GM12878 (cell line): ENCODE results near the gene PCK1. TPM values are rescaled to one million over a fixed set of nuclear protein-coding genes. Genes with fewer than 3 reads are reported as not detected.

ENCODE experiments used
- ATAC-seq: fragments of 200-7000 bp; cut with Tn5 transposase; 3 replicates; pipeline ENCODE4 v1.9.1; 2020; ENCODE audit warnings: mild to moderate bottlenecking, moderate library complexity
- BruUV-seq: library from RNA; stranded (reverse); fragments of 400-500 nt; replicated peaks from 2 replicates; lab custom pipeline; 2021; lab: Mats Ljungman, UMichigan
- CTCF ChIA-PET: fragments of 300-600 bp; sonication (Branson Sonifier 250); formaldehyde crosslinking; extraction: SDS; loops from one replicate; lab custom pipeline; 2021; ENCODE audit warnings: inconsistent platforms; lab: Yijun Ruan, JAX
- POLR2A ChIA-PET: fragments of 350-600 bp; formaldehyde crosslinking; extraction: SDS; loops from one replicate; lab custom pipeline; 2021; ENCODE audit warnings: inconsistent platforms; lab: Charles Lee
- RAD21 ChIA-PET: fragments of 300-600 bp; sonication (Branson Sonifier 250); formaldehyde crosslinking; loops from one replicate; lab custom pipeline; 2023; ENCODE audit warnings: antibody characterized with exemption; ENCODE audit not compliant: unreplicated experiment; lab: Charles Lee
- SMC1A ChIA-PET: fragments of 300-600 bp; sonication (Branson Sonifier 250); formaldehyde crosslinking; loops from one replicate; lab custom pipeline; 2023; ENCODE audit not compliant: unreplicated experiment, uncharacterized antibody; lab: Charles Lee
- DNase-seq: peaks from one replicate; pipeline ENCODE4 v3.0.0-alpha.2; 2011; ENCODE audit warnings: low read depth, low spot score
- FAIRE-seq: peaks from 3 replicates; lab custom pipeline; 2011; peaks lifted over from hg19 to GRCh38; lab: Jason Lieb, UNC
- H2AFZ ChIP-seq: 2 replicates; pipeline ENCODE4 v1.6.0; 2011; ENCODE audit warnings: low read depth, low read length, control low read depth; ENCODE audit not compliant: control insufficient read depth
- H3K27ac ChIP-seq: 2 replicates; pipeline ENCODE4 v1.5.1; 2011; ENCODE audit warnings: control low read depth; ENCODE audit not compliant: control insufficient read depth, insufficient read depth
- H3K27me3 ChIP-seq, 2 experiments: replicated peaks in 1 of 2; 2 replicates each; pipeline versions ENCODE4 v1.6.0 to v1.6.1; 2011; ENCODE audit warnings: low read length in 1 of 2; ENCODE audit not compliant: control insufficient read depth in 2 of 2, insufficient read depth in 2 of 2
- H3K36me3 ChIP-seq, 2 experiments: 2 replicates each; pipeline ENCODE4 v1.5.1; 2011; ENCODE audit warnings: low read length in 1 of 2; ENCODE audit not compliant: control insufficient read depth in 2 of 2, insufficient read depth in 2 of 2
- H3K4me1 ChIP-seq: 2 replicates; pipeline ENCODE4 v1.6.1; 2011; ENCODE audit warnings: mild to moderate bottlenecking, low read length, moderate library complexity, mixed read lengths; ENCODE audit not compliant: control insufficient read depth, insufficient read depth
- H3K4me2 ChIP-seq: 2 replicates; pipeline ENCODE4 v1.6.0; 2011; ENCODE audit warnings: control low read depth; ENCODE audit not compliant: control insufficient read depth, insufficient read depth
- H3K4me3 ChIP-seq: fragments of 200-600 bp; sonication (generic); 2 replicates; pipeline ENCODE4 v1.5.1; 2016
- H3K79me2 ChIP-seq: 2 replicates; pipeline ENCODE4 v1.6.0; 2011; ENCODE audit warnings: low read length; ENCODE audit not compliant: control insufficient read depth, insufficient read depth
- H3K9ac ChIP-seq: 2 replicates; pipeline ENCODE4 v1.8.0; 2011; ENCODE audit warnings: low read length, control low read depth, mixed read lengths; ENCODE audit not compliant: control insufficient read depth, insufficient read depth
- H3K9me3 ChIP-seq: replicated peaks from 3 replicates; pipeline ENCODE4 v1.5.1; 2011; ENCODE audit warnings: mild to moderate bottlenecking, low read length; ENCODE audit not compliant: control insufficient read depth, insufficient read depth
- H4K20me1 ChIP-seq: 2 replicates; pipeline ENCODE4 v1.6.0; 2011; ENCODE audit not compliant: control insufficient read depth, insufficient read depth
- CBX5 ChIP-seq: sonication (generic); IDR thresholded peaks from 2 replicates; pipeline ENCODE4 v1.6.1; 2016; ENCODE audit warnings: low read depth, moderate library complexity, mild to moderate bottlenecking, inconsistent platforms
- DPF2 ChIP-seq: fragments of 450-650 bp; IDR thresholded peaks from 2 replicates; pipeline ENCODE4 v1.6.1; 2017; ENCODE audit warnings: mild to moderate bottlenecking
- GABPA ChIP-seq: IDR thresholded peaks from 2 replicates; pipeline ENCODE4 v1.6.1; 2014; ENCODE audit warnings: antibody characterized with exemption, low read depth, mild to moderate bottlenecking, inconsistent platforms
- IKZF2 ChIP-seq, 2 experiments: fragments of 450-650 bp; IDR thresholded peaks; 2 replicates each; pipeline ENCODE4 v1.6.1; 2017; ENCODE audit warnings: mild to moderate bottlenecking in 2 of 2, moderate library complexity in 2 of 2
- NR2F1 ChIP-seq: fragments of 450-650 bp; conservative IDR thresholded peaks from 2 replicates; pipeline ENCODE4 v1.6.1; 2017; ENCODE audit warnings: mild to moderate bottlenecking
- SRF ChIP-seq, 2 experiments: IDR thresholded peaks; 2 replicates each; pipeline ENCODE4 v1.6.1; 2011; ENCODE audit warnings: low read depth in 2 of 2, low read length in 2 of 2, mild to moderate bottlenecking in 1 of 2, moderate library complexity in 1 of 2
- SUZ12 ChIP-seq: fragments of 200-600 bp; sonication (generic); IDR thresholded peaks from one replicate; pipeline ENCODE4 v1.6.1; 2018; ENCODE audit warnings: antibody characterized with exemption, mild to moderate bottlenecking; ENCODE audit not compliant: unreplicated experiment
- TARDBP ChIP-seq: IDR thresholded peaks from 2 replicates; pipeline ENCODE4 v1.6.1; 2016; ENCODE audit warnings: borderline replicate concordance
- WGBS: methylation state at CpG from one replicate; pipeline ENCODE4 v1.1.6; 2016; ENCODE audit warnings: low lambda C conversion rate; ENCODE audit not compliant: insufficient replicate concordance, insufficient coverage; ENCODE audit errors: missing lambda C conversion rate; 5-methylcytosine and 5-hydroxymethylcytosine counted together
- in situ Hi-C: fragments of 300-500 bp; cut with MboI; formaldehyde crosslinking; loops from 9 replicates; pipeline ENCODE4 v1.14.3; 2018; ENCODE audit warnings: mixed read lengths
- intact Hi-C: fragments of 100-400 bp; cut with micrococcal nuclease; formaldehyde crosslinking; loops from one replicate; pipeline ENCODE4 v1.14.2; 2022; ENCODE audit not compliant: unreplicated experiment
- polyA plus RNA-seq, 11 experiments: library from polyadenylated mRNA; depleted of rRNA in 4 of 11; unstranded in 6 of 11; stranded (reverse) in 5 of 11; fragments of >200 nt; fragmentation: Nextera tagmentation in 4 of 11; fragmentation: Illumina TruSeq in 1 of 11; extraction: Ambion mirVana in 4 of 11; extraction: Trizol in 1 of 11; gene quantifications; 1 replicate in 1 of 11; 2 replicates in 10 of 11; pipeline versions ENCODE4 v1.2.1 to v1.2.3, GENCODE V29; 2011 to 2016; ENCODE audit warnings: inconsistent platforms in 2 of 11, missing spikeins in 2 of 11, low read depth in 1 of 11
- total RNA-seq, 4 experiments: library from RNA; depleted of rRNA in 3 of 4; stranded (reverse); fragments of >200 nt in 3 of 4; fragmentation: Illumina TruSeq in 1 of 4; extraction: Trizol in 1 of 4; gene quantifications; 2 replicates each; pipeline versions ENCODE4 v1.2.1 to v1.2.3, GENCODE V29; 2013 to 2021
- TF ChIP-seq, protein P1 (sequence below): fragments of 450-650 bp; IDR thresholded peaks from 2 replicates; pipeline ENCODE4 v1.6.1; 2017; ENCODE audit warnings: mild to moderate bottlenecking, moderate library complexity

PCK1 gene
- total and polyA plus RNA-seq, 10 of the 15 experiments (the other 5 are each of a cell fraction or from before 2014, with no cell fraction given), result 0.02 to 0.33 (median 0.09) TPM; not detected in 5

DNA sequence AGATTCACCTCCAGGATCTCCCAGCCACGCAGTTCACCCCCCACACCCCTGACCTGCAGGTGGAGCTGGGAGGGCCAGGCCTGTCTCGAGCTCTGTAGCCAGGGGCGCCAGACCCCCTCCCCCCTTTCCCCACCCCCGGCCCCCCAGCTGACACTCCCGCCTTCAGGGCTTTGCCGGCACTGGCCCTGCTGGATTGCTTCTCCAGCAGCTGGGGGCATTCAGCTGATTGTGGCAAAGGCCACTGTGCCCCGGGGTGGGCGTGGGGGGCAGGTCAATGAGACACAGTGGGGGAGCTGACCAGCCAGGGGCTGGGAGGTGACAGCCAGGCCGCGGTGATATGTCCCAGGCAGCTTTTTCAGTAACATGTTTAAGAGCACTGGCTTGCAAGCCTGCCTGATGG, 37.1 kb downstream of the PCK1 start:
- H3K9me3 ChIP-seq, result no peaks in the 10 kb centered on the region; the same call in 2 of the 3 replicates
- TF ChIP-seq GABPA, result no peak
- TF ChIP-seq SRF (IDR thresholded peaks at IDR 0.05; ENCODE audit: low read depth in 2 of 2, low read length in 2 of 2), result no peak
- no peak for TF ChIP-seq SUZ12
- TF ChIP-seq DPF2, result no peak
- TF ChIP-seq CBX5, result no peak
- H3K27ac ChIP-seq, result no peak overlapping the region
- 62% methylated on average over 5 of the region's 10 CpGs for WGBS
- no peaks in the 10 kb centered on the region for H3K36me3 ChIP-seq
- H3K4me1 ChIP-seq, result peaks cover 4% of the 10 kb centered on the region
- H2AFZ ChIP-seq, result no peak overlapping the region
- no peak overlapping the region for H3K9ac ChIP-seq
- POLR2A ChIA-PET, result no interaction called here
- ATAC-seq (no peak), DNase-seq (no peak), FAIRE-seq (no peak)
- H3K79me2 ChIP-seq, result no peaks in the 10 kb centered on the region
- H3K4me2 ChIP-seq, result no peak overlapping the region
- CTCF ChIA-PET, result interaction anchor here (0.7 to 4.3 kb wide), 7 partner anchors 56 to 583 kb away, joined by 3 to 21 read pairs (median 4); no protein-coding TSS in a partner anchor
- RAD21 ChIA-PET, result interaction anchor here (1.2 to 3.1 kb wide), 2 partner anchors 22 to 582 kb away, joined by 4 to 14 read pairs; partner anchors contain the start of gene ZBP1
- H3K27me3 ChIP-seq, result no peaks in the 10 kb centered on the region; a peak in 1 of 4 replicates
- no TSS peak for BruUV-seq
- intact Hi-C loops, result no loop called here
- no peak overlapping the region for H3K4me3 ChIP-seq
- in situ Hi-C loops, result loop anchor here (10.0 kb wide), 1 partner anchor 587 kb away; no protein-coding TSS in a partner anchor
- no peaks in the 10 kb centered on the region for H4K20me1 ChIP-seq
- SMC1A ChIA-PET, result interaction anchor here (1.0 to 1.8 kb wide), 3 partner anchors 56 to 489 kb away, joined by 3 to 4 read pairs (median 4); no protein-coding TSS in a partner anchor

DNA sequence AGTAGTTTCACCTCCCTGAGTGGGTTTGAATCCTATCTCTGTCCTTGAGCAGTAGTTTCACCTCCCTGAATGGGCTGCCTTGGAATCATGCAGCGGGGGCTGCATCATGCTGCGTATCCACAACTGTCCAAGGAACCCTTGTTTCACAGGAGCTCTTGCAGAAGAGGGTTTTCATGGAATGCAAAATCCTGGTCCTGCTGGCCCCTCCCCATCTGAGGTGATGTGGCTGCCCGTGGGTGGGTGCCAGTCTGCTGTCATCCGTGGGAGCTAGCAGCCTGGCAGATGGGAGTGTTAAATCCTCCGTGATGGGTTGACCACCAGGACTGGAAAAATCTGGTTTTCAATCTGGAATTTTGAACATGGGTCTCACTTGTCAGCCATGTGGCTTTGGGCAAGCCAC, 37.6 kb downstream of the PCK1 start:
- BruUV-seq, result no TSS peak
- no peaks in the 10 kb centered on the region for H3K36me3 ChIP-seq
- DNase-seq, result no peak
- H3K27me3 ChIP-seq, result no peaks in the 10 kb centered on the region; a peak in 1 of 4 replicates
- TF ChIP-seq, protein P1, sequence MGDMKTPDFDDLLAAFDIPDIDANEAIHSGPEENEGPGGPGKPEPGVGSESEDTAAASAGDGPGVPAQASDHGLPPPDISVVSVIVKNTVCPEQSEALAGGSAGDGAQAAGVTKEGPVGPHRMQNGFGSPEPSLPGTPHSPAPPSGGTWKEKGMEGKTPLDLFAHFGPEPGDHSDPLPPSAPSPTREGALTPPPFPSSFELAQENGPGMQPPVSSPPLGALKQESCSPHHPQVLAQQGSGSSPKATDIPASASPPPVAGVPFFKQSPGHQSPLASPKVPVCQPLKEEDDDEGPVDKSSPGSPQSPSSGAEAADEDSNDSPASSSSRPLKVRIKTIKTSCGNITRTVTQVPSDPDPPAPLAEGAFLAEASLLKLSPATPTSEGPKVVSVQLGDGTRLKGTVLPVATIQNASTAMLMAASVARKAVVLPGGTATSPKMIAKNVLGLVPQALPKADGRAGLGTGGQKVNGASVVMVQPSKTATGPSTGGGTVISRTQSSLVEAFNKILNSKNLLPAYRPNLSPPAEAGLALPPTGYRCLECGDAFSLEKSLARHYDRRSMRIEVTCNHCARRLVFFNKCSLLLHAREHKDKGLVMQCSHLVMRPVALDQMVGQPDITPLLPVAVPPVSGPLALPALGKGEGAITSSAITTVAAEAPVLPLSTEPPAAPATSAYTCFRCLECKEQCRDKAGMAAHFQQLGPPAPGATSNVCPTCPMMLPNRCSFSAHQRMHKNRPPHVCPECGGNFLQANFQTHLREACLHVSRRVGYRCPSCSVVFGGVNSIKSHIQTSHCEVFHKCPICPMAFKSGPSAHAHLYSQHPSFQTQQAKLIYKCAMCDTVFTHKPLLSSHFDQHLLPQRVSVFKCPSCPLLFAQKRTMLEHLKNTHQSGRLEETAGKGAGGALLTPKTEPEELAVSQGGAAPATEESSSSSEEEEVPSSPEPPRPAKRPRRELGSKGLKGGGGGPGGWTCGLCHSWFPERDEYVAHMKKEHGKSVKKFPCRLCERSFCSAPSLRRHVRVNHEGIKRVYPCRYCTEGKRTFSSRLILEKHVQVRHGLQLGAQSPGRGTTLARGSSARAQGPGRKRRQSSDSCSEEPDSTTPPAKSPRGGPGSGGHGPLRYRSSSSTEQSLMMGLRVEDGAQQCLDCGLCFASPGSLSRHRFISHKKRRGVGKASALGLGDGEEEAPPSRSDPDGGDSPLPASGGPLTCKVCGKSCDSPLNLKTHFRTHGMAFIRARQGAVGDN, result no peak
- TF ChIP-seq IKZF2 (IDR thresholded peaks at IDR 0.05), result no peak
- TF ChIP-seq NR2F1, result no peak
- no peak for TF ChIP-seq TARDBP
- TF ChIP-seq, all 136 proteins: peak for 0
- ChIA-PET RAD21 (interaction anchor here (0.5 to 3.1 kb wide), 3 partner anchors 21 to 581 kb away, joined by 4 to 14 read pairs (median 4); partner anchors contain the start of gene ZBP1), SMC1A (interaction anchor here (1.0 to 1.8 kb wide), 3 partner anchors 55 to 489 kb away, joined by 3 to 4 read pairs (median 4); no protein-coding TSS in a partner anchor), POLR2A (no interaction called here), CTCF (interaction anchor here (0.7 to 4.1 kb wide), 6 partner anchors 56 to 583 kb away, joined by 3 to 20 read pairs (median 4); no protein-coding TSS in a partner anchor)
- intact Hi-C loops, result no loop called here
- H3K9me3 ChIP-seq, result no peaks in the 10 kb centered on the region; the same call in 2 of the 3 replicates
- no peak overlapping the region for H3K27ac ChIP-seq
- 64% methylated on average over 5 of the region's 5 CpGs for WGBS
- ATAC-seq, result no peak
- no peaks in the 10 kb centered on the region for H3K79me2 ChIP-seq
- in situ Hi-C loops, result loop anchor here (10.0 kb wide), 1 partner anchor 586 kb away; no protein-coding TSS in a partner anchor
- H2AFZ ChIP-seq, result no peak overlapping the region
- H3K9ac ChIP-seq, result no peak overlapping the region
- no peak overlapping the region for H3K4me3 ChIP-seq
- no peak for FAIRE-seq
- no peak overlapping the region for H3K4me2 ChIP-seq
- peaks cover 4% of the 10 kb centered on the region for H3K4me1 ChIP-seq
- no peaks in the 10 kb centered on the region for H4K20me1 ChIP-seq
